Central memory CD8-positive, alpha-beta T cell (primary cell): ENCODE results near the gene WBP1L.
"Not testable (repeated sequence)": the region's sequence is repeated elsewhere in the genome, so short reads cannot be mapped to it uniquely, and the experiment has no call there.

Experiments used
- ATAC-seq: fragments of 150-1000 bp; cut with Tn5 transposase; replicated peaks from 2 replicates; pipeline ENCODE4 v1.10.0; 2022; ENCODE audit warnings: mild to moderate bottlenecking, moderate FRiP score, moderate number of reproducible peaks; ENCODE audit not compliant: poor library complexity, severe bottlenecking; ENCODE audit errors: extremely low read depth
- DNase-seq, 2 donors: peaks; one replicate each; pipeline ENCODE4 v3.0.0; 2021; ENCODE audit warnings: low spot score in 2 of 2
- H3K27ac Mint-ChIP-seq: one replicate; pipeline ENCODE4 v1.8.0; 2022; ENCODE audit warnings: low read depth, mild to moderate bottlenecking, moderate library complexity, mixed read lengths
- H3K27me3 Mint-ChIP-seq: one replicate; pipeline ENCODE4 v1.8.0; 2022; ENCODE audit warnings: mixed read lengths
- H3K36me3 Mint-ChIP-seq: one replicate; pipeline ENCODE4 v1.8.0; 2022; ENCODE audit warnings: mild to moderate bottlenecking, moderate library complexity, mixed read lengths; ENCODE audit not compliant: insufficient read depth
- H3K4me1 Mint-ChIP-seq: one replicate; pipeline ENCODE4 v1.8.0; 2022; ENCODE audit warnings: mixed read lengths
- H3K4me3 Mint-ChIP-seq: one replicate; pipeline ENCODE4 v1.8.0; 2022; ENCODE audit warnings: mild to moderate bottlenecking, moderate library complexity, mixed read lengths
- H3K9me3 Mint-ChIP-seq: one replicate; pipeline ENCODE4 v1.8.0; 2022; ENCODE audit warnings: mixed read lengths

Gene WBP1L

GRCh38 chr10:102743588-102744373, at the start of gene WBP1L:
WBP1L (plus strand) TSS chr10:102743948; CDS start chr10:102744054, 106 bp downstream.
- H3K9me3 Mint-ChIP-seq = peaks cover 6% of the 10 kb centered on the region
- ATAC-seq (peak; percentile 98), DNase-seq (peak; percentile 93 to 96)
- peaks cover 50% of the 10 kb centered on the region for H3K4me1 Mint-ChIP-seq
- H3K36me3 Mint-ChIP-seq = peaks cover 13% of the 10 kb centered on the region
- no peaks in the 10 kb centered on the region for H3K27me3 Mint-ChIP-seq
- peak within 1 kb of the TSS; percentile 91 for H3K27ac Mint-ChIP-seq
- peak within 1 kb of the TSS; percentile 88 for H3K4me3 Mint-ChIP-seq

GRCh38 chr10:102695401-102695800, 48.3 kb upstream of the WBP1L start:
- H3K4me3 Mint-ChIP-seq, DNase-seq, ATAC-seq, H3K9me3 Mint-ChIP-seq, H3K27me3 Mint-ChIP-seq, H3K4me1 Mint-ChIP-seq, H3K27ac Mint-ChIP-seq: not testable (repeated sequence)
- H3K36me3 Mint-ChIP-seq = peaks cover 29% of the 10 kb centered on the region

GRCh38 chr10:102696736-102697135, 47.0 kb upstream of the WBP1L start:
- Mint-ChIP-seq H3K27me3 (no peaks in the 10 kb centered on the region), H3K4me1 (no peaks in the 10 kb centered on the region), H3K36me3 (peaks cover 31% of the 10 kb centered on the region), H3K9me3 (no peaks in the 10 kb centered on the region), H3K27ac (no peak overlapping the region), H3K4me3 (no peak overlapping the region)
- DNase-seq (no peak), ATAC-seq (no peak)

- no peaks in the 10 kb centered on the region for H3K4me1 Mint-ChIP-seq
- H3K27me3 Mint-ChIP-seq = no peaks in the 10 kb centered on the region
- H3K36me3 Mint-ChIP-seq = peaks cover 31% of the 10 kb centered on the region
- DNase-seq = no peak
- ATAC-seq = no peak
- no peak overlapping the region for H3K27ac Mint-ChIP-seq
- H3K4me3 Mint-ChIP-seq = no peak overlapping the region
- H3K9me3 Mint-ChIP-seq = no peaks in the 10 kb centered on the region
Measured at GRCh38 chr10:102698894-102699293, 44.9 kb upstream of the WBP1L start.

- H3K36me3 Mint-ChIP-seq = peaks cover 22% of the 10 kb centered on the region
- DNase-seq (no peak), ATAC-seq (no peak)
- no peaks in the 10 kb centered on the region for H3K9me3 Mint-ChIP-seq
- no peaks in the 10 kb centered on the region for H3K4me1 Mint-ChIP-seq
- no peak overlapping the region for H3K27ac Mint-ChIP-seq
- no peak overlapping the region for H3K4me3 Mint-ChIP-seq
- H3K27me3 Mint-ChIP-seq = no peaks in the 10 kb centered on the region
Measured at GRCh38 chr10:102701272-102701671, 42.5 kb upstream of the WBP1L start.

GRCh38 chr10:102701796-102702195, 42.0 kb upstream of the WBP1L start:
- no peak overlapping the region for H3K4me3 Mint-ChIP-seq
- H3K36me3 Mint-ChIP-seq = peaks cover 19% of the 10 kb centered on the region
- no peak for ATAC-seq
- H3K9me3 Mint-ChIP-seq = no peaks in the 10 kb centered on the region
- no peaks in the 10 kb centered on the region for H3K4me1 Mint-ChIP-seq
- no peak for DNase-seq
- no peak overlapping the region for H3K27ac Mint-ChIP-seq
- H3K27me3 Mint-ChIP-seq = no peaks in the 10 kb centered on the region

- H3K36me3 Mint-ChIP-seq = peaks cover 16% of the 10 kb centered on the region
- H3K4me1 Mint-ChIP-seq = no peaks in the 10 kb centered on the region
- no peak overlapping the region for H3K4me3 Mint-ChIP-seq
- H3K9me3 Mint-ChIP-seq = no peaks in the 10 kb centered on the region
- H3K27ac Mint-ChIP-seq = no peak overlapping the region
- H3K27me3 Mint-ChIP-seq = no peaks in the 10 kb centered on the region
- DNase-seq (no peak), ATAC-seq (no peak)
Measured at GRCh38 chr10:102702742-102703141, 41.0 kb upstream of the WBP1L start.

GRCh38 chr10:102704915-102705314, 38.8 kb upstream of the WBP1L start:
- DNase-seq = no peak
- H3K36me3 Mint-ChIP-seq = peaks cover 6% of the 10 kb centered on the region
- no peaks in the 10 kb centered on the region for H3K9me3 Mint-ChIP-seq
- no peak overlapping the region for H3K27ac Mint-ChIP-seq
- ATAC-seq = no peak
- H3K27me3 Mint-ChIP-seq = no peaks in the 10 kb centered on the region
- H3K4me1 Mint-ChIP-seq = no peaks in the 10 kb centered on the region
- H3K4me3 Mint-ChIP-seq = no peak overlapping the region

- Mint-ChIP-seq H3K9me3 (no peaks in the 10 kb centered on the region), H3K27ac (no peak overlapping the region), H3K36me3 (peaks cover 6% of the 10 kb centered on the region), H3K4me1 (peaks cover 1% of the 10 kb centered on the region), H3K4me3 (no peak overlapping the region), H3K27me3 (no peaks in the 10 kb centered on the region)
- no peak for ATAC-seq
- no peak for DNase-seq
Measured at GRCh38 chr10:102705531-102705930, 38.2 kb upstream of the WBP1L start.

GRCh38 chr10:102710609-102711008, 33.1 kb upstream of the WBP1L start:
- Mint-ChIP-seq H3K9me3 (no peaks in the 10 kb centered on the region), H3K4me3 (no peak overlapping the region), H3K4me1 (peaks cover 36% of the 10 kb centered on the region), H3K36me3 (peaks cover 10% of the 10 kb centered on the region), H3K27me3 (no peaks in the 10 kb centered on the region), H3K27ac (peak overlapping the region; percentile 9)
- ATAC-seq = no peak
- no peak for DNase-seq

GRCh38 chr10:102712089-102712488, 31.7 kb upstream of the WBP1L start:
- ATAC-seq (no peak), DNase-seq (no peak)
- Mint-ChIP-seq H3K4me1 (peaks cover 42% of the 10 kb centered on the region), H3K27me3 (no peaks in the 10 kb centered on the region), H3K36me3 (peaks cover 10% of the 10 kb centered on the region), H3K27ac (peak overlapping the region; percentile 9), H3K4me3 (peak overlapping the region; percentile 97), H3K9me3 (no peaks in the 10 kb centered on the region)

GRCh38 chr10:102712843-102713538, 30.8 kb upstream of the WBP1L start:
- ATAC-seq = no peak
- peak overlapping the region; percentile 93 for H3K27ac Mint-ChIP-seq
- no peak for DNase-seq
- H3K4me1 Mint-ChIP-seq = peaks cover 42% of the 10 kb centered on the region
- H3K27me3 Mint-ChIP-seq = no peaks in the 10 kb centered on the region
- H3K9me3 Mint-ChIP-seq = no peaks in the 10 kb centered on the region
- peaks cover 12% of the 10 kb centered on the region for H3K36me3 Mint-ChIP-seq
- peak overlapping the region; percentile 97 for H3K4me3 Mint-ChIP-seq

GRCh38 chr10:102713539-102713813, 30.3 kb upstream of the WBP1L start:
- Mint-ChIP-seq H3K27me3 (no peaks in the 10 kb centered on the region), H3K9me3 (no peaks in the 10 kb centered on the region), H3K4me3 (peak overlapping the region; percentile 97), H3K4me1 (peaks cover 42% of the 10 kb centered on the region), H3K36me3 (peaks cover 12% of the 10 kb centered on the region), H3K27ac (peak overlapping the region; percentile 93)
- DNase-seq (no peak), ATAC-seq (peak; percentile 68)
